Measurements from ENCODE around the gene SHPK.

DNA sequence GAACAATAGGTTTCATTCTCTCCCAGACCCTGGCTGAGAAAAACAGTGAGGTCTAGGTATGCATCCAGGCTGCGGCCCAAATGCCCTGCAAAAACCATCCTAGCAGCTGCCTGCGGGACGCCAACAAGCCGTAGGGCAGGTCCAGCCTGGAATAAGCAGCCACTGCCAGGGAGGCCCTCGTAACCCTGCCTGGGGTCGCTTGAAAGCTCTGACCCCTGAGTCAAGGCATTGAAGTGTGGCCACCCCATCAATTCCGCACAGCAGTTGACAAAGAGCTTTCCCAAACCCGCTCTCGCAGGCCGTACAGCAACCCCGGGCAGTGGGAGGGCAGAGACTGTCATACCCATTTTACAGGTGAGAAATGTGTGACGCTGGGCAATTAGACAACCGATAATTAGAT is 38.0 kb downstream of the SHPK start:
- TF ChIP-seq ZNF140 (tag by site-specific recombination; IDR thresholded peaks at IDR 0.05) = no peak
- TF ChIP-seq, protein P1, sequence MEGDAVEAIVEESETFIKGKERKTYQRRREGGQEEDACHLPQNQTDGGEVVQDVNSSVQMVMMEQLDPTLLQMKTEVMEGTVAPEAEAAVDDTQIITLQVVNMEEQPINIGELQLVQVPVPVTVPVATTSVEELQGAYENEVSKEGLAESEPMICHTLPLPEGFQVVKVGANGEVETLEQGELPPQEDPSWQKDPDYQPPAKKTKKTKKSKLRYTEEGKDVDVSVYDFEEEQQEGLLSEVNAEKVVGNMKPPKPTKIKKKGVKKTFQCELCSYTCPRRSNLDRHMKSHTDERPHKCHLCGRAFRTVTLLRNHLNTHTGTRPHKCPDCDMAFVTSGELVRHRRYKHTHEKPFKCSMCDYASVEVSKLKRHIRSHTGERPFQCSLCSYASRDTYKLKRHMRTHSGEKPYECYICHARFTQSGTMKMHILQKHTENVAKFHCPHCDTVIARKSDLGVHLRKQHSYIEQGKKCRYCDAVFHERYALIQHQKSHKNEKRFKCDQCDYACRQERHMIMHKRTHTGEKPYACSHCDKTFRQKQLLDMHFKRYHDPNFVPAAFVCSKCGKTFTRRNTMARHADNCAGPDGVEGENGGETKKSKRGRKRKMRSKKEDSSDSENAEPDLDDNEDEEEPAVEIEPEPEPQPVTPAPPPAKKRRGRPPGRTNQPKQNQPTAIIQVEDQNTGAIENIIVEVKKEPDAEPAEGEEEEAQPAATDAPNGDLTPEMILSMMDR (tag by site-specific recombination; IDR thresholded peaks at IDR 0.05) = no peak
- TF ChIP-seq, protein P2, sequence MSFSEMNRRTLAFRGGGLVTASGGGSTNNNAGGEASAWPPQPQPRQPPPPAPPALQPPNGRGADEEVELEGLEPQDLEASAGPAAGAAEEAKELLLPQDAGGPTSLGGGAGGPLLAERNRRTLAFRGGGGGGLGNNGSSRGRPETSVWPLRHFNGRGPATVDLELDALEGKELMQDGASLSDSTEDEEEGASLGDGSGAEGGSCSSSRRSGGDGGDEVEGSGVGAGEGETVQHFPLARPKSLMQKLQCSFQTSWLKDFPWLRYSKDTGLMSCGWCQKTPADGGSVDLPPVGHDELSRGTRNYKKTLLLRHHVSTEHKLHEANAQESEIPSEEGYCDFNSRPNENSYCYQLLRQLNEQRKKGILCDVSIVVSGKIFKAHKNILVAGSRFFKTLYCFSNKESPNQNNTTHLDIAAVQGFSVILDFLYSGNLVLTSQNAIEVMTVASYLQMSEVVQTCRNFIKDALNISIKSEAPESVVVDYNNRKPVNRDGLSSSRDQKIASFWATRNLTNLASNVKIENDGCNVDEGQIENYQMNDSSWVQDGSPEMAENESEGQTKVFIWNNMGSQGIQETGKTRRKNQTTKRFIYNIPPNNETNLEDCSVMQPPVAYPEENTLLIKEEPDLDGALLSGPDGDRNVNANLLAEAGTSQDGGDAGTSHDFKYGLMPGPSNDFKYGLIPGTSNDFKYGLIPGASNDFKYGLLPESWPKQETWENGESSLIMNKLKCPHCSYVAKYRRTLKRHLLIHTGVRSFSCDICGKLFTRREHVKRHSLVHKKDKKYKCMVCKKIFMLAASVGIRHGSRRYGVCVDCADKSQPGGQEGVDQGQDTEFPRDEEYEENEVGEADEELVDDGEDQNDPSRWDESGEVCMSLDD (tag by site-specific recombination; IDR thresholded peaks at IDR 0.05) = no peak
- no peak for TF ChIP-seq ZNF133 (tag by site-specific recombination; IDR thresholded peaks at IDR 0.05)
- no peak for TF ChIP-seq ZNF654 (tag by site-specific recombination; IDR thresholded peaks at IDR 0.05; ENCODE audit: low read depth)
- TF ChIP-seq ZNF76 (tag by site-specific recombination; IDR thresholded peaks at IDR 0.05; ENCODE audit: borderline replicate concordance, low read depth) = no peak
- TF ChIP-seq TCF7L2 (IDR thresholded peaks at IDR 0.05; ENCODE audit: borderline replicate concordance, low read depth, low read length) = no peak
- TF ChIP-seq ZNF37A (tag by site-specific recombination; IDR thresholded peaks at IDR 0.05) = no peak
- no peak for TF ChIP-seq ZNF707 (tag by site-specific recombination; IDR thresholded peaks at IDR 0.05)
- TF ChIP-seq, protein P3, sequence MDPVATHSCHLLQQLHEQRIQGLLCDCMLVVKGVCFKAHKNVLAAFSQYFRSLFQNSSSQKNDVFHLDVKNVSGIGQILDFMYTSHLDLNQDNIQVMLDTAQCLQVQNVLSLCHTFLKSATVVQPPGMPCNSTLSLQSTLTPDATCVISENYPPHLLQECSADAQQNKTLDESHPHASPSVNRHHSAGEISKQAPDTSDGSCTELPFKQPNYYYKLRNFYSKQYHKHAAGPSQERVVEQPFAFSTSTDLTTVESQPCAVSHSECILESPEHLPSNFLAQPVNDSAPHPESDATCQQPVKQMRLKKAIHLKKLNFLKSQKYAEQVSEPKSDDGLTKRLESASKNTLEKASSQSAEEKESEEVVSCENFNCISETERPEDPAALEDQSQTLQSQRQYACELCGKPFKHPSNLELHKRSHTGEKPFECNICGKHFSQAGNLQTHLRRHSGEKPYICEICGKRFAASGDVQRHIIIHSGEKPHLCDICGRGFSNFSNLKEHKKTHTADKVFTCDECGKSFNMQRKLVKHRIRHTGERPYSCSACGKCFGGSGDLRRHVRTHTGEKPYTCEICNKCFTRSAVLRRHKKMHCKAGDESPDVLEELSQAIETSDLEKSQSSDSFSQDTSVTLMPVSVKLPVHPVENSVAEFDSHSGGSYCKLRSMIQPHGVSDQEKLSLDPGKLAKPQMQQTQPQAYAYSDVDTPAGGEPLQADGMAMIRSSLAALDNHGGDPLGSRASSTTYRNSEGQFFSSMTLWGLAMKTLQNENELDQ (tag by site-specific recombination; IDR thresholded peaks at IDR 0.05; ENCODE audit: low read depth) = no peak
- no peak for TF ChIP-seq ZNF416 (tag by site-specific recombination; IDR thresholded peaks at IDR 0.05)

Measured in HEK293 (cell line).